T-helper 1 cell (primary cell): Measurements from ENCODE around the gene SEC16A.

Source experiments
- DNase-seq, 5 donors: peaks; one replicate each; pipeline ENCODE4 v3.0.0-alpha.2; 2012 to 2020

SEC16A gene

DNA sequence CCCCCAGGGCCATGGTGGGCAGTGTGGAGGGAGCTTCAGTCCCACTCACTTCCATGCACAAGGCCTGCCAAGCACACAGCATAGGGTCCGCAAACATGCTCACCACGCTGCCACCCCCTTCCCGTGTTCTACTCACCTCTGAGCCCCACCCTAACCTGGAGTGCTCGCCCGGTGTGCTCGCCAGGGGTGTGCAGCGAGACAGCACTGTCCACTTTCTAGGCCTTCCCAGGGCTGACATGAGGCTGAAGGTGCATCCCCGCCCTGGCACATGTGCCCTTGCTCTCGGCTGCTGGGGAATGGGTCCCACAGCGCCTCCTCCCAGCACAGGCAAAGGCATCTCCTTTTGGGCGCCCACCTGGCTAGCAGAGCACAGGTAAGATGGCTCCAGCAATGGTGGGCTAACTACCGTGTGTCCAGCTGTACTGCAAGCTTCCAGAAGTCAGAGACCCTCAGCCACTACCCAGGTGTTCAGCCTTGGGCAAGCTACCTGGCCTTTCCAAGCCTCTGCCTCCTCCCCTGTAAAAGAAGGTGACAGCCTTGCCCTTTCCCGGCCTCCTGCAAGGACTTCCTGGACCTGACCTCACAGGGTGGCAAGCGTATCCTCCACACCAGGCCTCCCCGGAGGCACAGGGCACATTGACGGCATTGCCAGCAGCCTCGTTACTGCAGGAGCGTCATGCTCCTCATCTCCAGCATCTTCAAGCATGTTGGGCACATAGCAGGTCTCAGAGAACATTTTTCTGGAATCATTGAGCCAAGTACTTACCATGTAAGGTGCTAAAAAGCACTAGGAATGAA, 4.2 kb upstream of the SEC16A start:
- no peak for DNase-seq

- DNase-seq: no peak
Observed at GRCh38 chr9:136486131-136486530, 3.3 kb upstream of the SEC16A start.

- peak; percentile 57 to 83 (median 77) for DNase-seq
Observed at GRCh38 chr9:136485049-136486045, 2.5 kb upstream of the SEC16A start.

GRCh38 chr9:136484153-136485048, 1.6 kb upstream of the SEC16A start:
- peak in 2 of 5 donors; percentile 15 to 26 for DNase-seq

GRCh38 chr9:136483589-136484152, 831 bp upstream of the SEC16A start:
- peak; percentile 90 to 97 (median 92) for DNase-seq

GRCh38 chr9:136482046-136482792, 621 bp downstream of the SEC16A start:
- DNase-seq: peak in 3 of 5 donors; percentile 32 to 65 (median 34)

GRCh38 chr9:136481558-136481957, 1.3 kb downstream of the SEC16A start:
- DNase-seq: peak in 1 of 5 donors; percentile 24

DNA sequence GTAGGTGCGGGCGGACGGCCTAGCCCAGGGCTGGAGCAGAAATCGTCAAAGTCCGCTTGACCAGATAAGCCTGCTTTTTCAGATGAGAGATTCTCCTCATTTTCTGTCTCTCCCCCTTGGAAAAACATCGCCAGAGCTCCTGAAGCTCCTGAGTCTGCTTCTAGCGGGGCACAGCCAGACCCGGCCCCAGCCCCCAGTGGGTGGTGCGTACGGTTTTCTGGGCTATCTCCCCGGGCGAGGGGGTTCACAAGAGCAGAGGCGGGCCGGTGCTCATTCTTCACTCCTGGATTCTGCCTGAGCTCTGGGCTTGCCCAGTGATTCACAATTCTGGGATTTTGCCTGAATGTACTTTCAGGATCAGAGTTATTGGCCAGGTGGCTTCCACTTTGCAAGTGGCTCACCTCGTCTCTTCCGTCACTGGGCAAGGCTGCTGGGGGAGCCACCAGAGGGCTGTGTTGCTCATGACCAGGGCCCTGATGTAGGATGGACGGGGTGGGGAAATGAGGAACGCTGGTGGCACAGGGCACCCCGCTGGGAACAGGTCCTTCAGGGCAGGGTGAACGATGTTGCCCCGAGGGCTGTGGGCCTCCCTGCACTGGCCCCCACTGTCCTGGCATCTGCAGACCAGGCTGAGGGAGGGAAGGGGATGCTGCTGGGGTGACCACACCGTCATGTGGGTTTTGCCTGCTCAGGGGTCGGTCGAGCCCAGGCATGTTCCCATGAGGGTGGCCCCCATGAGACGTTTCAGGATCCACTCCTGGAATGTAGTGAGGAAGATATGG, 6.3 kb downstream of the SEC16A start:
- no peak for DNase-seq

- no peak for DNase-seq
Observed at GRCh38 chr9:136474974-136475865, 7.6 kb downstream of the SEC16A start.

- no peak for DNase-seq
Observed at GRCh38 chr9:136474021-136474640, 8.7 kb downstream of the SEC16A start.

- no peak for DNase-seq
Observed at GRCh38 chr9:136473354-136473721, 9.5 kb downstream of the SEC16A start.

GRCh38 chr9:136472640-136473353, 10.0 kb downstream of the SEC16A start:
- DNase-seq: no peak

GRCh38 chr9:136471802-136472487, 10.9 kb downstream of the SEC16A start:
- DNase-seq: no peak

DNA sequence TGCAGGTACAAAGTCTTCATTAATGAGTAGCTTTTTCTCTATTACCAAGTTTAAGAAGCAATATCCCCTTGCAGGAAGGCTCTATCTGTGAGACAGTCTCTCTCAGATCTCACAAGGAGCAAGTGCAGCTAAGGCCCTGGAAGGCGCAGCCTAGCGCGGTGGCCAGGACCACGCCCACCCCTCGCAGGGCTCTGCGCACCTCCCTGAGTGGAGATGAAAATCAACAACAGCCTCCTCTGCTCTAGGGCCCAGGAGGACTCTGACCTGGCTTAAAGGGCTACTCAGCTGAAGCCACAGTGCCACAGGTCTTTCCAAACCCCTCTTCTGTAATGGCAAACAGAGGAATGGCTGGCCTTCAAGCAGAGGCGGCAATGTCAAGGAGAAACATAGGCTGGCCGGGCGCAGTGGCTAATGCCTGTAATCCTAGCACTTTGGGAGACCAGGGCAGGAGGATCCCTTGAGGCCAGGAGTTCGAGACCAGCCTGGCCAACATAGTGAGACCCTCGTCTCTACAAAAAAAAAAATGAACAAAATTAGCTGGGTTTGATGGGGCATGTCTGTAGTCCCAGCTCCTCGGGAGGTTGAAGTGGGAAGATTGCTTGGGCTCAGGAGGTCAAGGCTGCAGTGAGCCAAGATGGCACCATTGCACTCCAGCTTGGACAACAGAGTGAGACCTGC, 11.9 kb downstream of the SEC16A start:
- DNase-seq: no peak

DNA sequence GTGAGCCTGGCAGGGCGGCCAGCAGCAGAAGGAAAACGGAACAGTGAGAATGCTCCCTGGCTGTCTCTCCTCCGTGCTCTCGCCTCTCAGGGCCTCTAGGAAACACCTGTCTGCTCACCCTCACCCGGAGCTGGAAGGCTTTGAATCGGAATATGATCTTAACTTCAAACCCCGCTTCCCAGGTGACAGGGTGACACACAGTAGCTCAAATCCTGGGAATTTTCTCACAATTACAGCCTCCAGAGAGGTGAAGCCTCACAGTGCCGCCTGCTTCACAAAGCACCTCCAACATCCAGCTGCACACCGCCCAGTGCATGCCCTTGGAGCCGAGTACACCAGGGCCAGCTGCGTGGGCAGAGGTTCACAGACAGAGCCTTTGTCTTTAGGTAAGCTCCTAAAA, 12.5 kb downstream of the SEC16A start:
- no peak for DNase-seq

DNA sequence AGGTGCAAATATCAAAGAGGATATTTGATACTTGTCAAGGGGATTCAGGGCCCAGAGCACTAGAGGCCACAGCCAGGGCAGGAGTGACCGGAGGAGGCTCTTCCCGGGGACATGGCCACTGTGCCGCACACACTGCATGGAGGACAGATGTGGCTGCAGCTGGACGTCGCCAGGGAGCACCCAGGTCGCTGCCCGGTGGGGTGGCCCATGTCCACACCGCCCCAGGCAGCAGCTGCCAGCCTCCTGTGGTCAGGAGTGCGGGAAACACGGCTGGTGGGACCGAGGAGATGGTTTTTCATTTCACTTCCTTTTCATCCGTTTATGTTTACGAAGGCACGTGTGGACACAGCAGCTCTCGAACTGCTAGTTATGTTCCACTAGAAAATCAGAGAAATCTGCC, 15.1 kb downstream of the SEC16A start:
- no peak for DNase-seq

DNA sequence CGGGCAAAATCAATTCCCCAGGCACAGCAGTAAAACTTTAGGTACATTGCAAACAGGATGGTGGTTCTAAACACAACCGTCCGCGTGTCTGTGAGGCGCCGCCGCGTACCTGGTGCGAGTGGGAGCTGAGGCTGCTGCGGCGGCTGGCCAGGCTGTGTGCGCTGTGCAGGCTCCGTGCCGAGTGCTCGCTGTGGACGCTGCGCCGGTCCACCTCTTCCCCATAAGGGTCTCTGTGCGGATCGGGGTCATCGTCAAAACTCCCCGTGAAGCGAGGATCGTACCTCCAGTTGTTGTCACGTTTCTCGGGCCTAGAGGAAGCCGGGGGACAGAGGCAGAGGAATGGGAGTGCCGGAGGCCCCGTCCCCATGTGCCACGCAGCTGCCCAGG, 16.7 kb downstream of the SEC16A start:
- no peak for DNase-seq
